ENCODE data around the gene GPX4. TPM values are rescaled to one million over a fixed set of nuclear protein-coding genes. Genes with fewer than 3 reads are reported as not detected.

The GPX4 gene
- total and polyA plus RNA-seq, 10 of the 15 experiments (the other 5 are each of a cell fraction or from before 2014, with no cell fraction given): 33.3 to 749 (median 297) TPM

DNA sequence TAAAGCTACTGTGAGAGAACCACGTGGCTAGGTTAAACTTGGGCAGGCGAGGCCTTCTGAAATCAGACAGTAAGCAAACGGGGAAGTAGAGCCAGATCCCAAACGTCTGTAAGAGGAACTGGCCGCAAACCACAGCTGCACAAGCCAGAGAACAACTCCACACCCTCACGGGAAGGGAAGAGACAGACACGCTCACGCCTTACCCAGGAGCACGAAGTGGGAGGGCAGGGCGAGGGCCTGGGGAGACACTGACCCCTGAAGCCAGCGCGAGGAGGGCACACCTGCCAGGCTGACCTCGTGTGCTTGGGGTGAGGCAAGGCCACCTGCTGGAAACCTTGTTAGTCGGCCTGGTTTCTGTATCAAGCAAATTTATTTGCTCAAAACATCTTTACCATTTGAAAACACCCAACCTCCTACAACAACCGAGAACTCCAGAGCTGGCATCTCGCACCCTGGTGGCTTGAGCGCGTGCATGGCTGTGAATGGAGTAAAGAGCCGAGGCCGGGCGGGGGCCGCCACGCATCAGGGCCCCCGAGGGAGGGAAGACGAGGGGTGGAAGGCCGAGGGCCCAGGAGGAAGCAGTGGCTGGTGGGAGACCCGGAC lies 15.9 kb upstream of the GPX4 start (continued):
- TF ChIP-seq SREBF2 (IDR thresholded peaks at IDR 0.05; ENCODE audit: low read length) (no peak), EED (IDR thresholded peaks at IDR 0.05; ENCODE audit: low read depth) (peak; percentile 72), KAT2A (conservative IDR thresholded peaks at IDR 0.05; ENCODE audit: control insufficient read depth, low read depth, low read length) (no peak), GABPA (IDR thresholded peaks at IDR 0.05; ENCODE audit: low read depth) (no peak), IKZF2 (IDR thresholded peaks at IDR 0.05) (peak; percentile 60 to 65; a peak in 2 of 4 replicates), RELA (IDR thresholded peaks at IDR 0.05; ENCODE audit: borderline replicate concordance, partially characterized antibody) (peak; percentile 24), ZNF24 (IDR thresholded peaks at IDR 0.05) (no peak), BRCA1 (IDR thresholded peaks at IDR 0.05; ENCODE audit: low read depth, low read length) (no peak), POLR2AphosphoS5 (IDR thresholded peaks at IDR 0.05; ENCODE audit: low read length) (peak; percentile 66), FOXK2 (IDR thresholded peaks at IDR 0.05) (no peak), SIN3A (IDR thresholded peaks at IDR 0.05; ENCODE audit: low read depth, low read length) (no peak), SMAD5 (IDR thresholded peaks at IDR 0.05; ENCODE audit: low read depth) (0 out of 2 replicates have a peak, but pooled peaks have one; percentile 30), TCF12 (IDR thresholded peaks at IDR 0.05; ENCODE audit: low read depth, low read length) (0 out of 2 replicates have a peak, but pooled peaks have one; percentile 10), KDM1A (IDR thresholded peaks at IDR 0.05; ENCODE audit: borderline replicate concordance) (no peak), MEF2A (IDR thresholded peaks at IDR 0.05; ENCODE audit: insufficient read depth, low read depth, low read length) (no peak), WRNIP1 (IDR thresholded peaks at IDR 0.05; ENCODE audit: borderline replicate concordance, low read depth, low read length) (no peak), LARP7 (IDR thresholded peaks at IDR 0.05) (no peak)
- TF ChIP-seq, protein P1, sequence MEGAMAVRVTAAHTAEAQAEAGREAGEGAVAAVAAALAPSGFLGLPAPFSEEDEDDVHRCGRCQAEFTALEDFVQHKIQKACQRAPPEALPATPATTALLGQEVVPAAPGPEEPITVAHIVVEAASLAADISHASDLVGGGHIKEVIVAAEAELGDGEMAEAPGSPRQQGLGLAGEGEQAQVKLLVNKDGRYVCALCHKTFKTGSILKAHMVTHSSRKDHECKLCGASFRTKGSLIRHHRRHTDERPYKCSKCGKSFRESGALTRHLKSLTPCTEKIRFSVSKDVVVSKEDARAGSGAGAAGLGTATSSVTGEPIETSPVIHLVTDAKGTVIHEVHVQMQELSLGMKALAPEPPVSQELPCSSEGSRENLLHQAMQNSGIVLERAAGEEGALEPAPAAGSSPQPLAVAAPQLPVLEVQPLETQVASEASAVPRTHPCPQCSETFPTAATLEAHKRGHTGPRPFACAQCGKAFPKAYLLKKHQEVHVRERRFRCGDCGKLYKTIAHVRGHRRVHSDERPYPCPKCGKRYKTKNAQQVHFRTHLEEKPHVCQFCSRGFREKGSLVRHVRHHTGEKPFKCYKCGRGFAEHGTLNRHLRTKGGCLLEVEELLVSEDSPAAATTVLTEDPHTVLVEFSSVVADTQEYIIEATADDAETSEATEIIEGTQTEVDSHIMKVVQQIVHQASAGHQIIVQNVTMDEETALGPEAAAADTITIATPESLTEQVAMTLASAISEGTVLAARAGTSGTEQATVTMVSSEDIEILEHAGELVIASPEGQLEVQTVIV (IDR thresholded peaks at IDR 0.05; ENCODE audit: borderline replicate concordance, partially characterized antibody): no peak
- TF ChIP-seq, protein P2, sequence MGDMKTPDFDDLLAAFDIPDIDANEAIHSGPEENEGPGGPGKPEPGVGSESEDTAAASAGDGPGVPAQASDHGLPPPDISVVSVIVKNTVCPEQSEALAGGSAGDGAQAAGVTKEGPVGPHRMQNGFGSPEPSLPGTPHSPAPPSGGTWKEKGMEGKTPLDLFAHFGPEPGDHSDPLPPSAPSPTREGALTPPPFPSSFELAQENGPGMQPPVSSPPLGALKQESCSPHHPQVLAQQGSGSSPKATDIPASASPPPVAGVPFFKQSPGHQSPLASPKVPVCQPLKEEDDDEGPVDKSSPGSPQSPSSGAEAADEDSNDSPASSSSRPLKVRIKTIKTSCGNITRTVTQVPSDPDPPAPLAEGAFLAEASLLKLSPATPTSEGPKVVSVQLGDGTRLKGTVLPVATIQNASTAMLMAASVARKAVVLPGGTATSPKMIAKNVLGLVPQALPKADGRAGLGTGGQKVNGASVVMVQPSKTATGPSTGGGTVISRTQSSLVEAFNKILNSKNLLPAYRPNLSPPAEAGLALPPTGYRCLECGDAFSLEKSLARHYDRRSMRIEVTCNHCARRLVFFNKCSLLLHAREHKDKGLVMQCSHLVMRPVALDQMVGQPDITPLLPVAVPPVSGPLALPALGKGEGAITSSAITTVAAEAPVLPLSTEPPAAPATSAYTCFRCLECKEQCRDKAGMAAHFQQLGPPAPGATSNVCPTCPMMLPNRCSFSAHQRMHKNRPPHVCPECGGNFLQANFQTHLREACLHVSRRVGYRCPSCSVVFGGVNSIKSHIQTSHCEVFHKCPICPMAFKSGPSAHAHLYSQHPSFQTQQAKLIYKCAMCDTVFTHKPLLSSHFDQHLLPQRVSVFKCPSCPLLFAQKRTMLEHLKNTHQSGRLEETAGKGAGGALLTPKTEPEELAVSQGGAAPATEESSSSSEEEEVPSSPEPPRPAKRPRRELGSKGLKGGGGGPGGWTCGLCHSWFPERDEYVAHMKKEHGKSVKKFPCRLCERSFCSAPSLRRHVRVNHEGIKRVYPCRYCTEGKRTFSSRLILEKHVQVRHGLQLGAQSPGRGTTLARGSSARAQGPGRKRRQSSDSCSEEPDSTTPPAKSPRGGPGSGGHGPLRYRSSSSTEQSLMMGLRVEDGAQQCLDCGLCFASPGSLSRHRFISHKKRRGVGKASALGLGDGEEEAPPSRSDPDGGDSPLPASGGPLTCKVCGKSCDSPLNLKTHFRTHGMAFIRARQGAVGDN (IDR thresholded peaks at IDR 0.05): peak; percentile 91
- TF ChIP-seq, protein P3, sequence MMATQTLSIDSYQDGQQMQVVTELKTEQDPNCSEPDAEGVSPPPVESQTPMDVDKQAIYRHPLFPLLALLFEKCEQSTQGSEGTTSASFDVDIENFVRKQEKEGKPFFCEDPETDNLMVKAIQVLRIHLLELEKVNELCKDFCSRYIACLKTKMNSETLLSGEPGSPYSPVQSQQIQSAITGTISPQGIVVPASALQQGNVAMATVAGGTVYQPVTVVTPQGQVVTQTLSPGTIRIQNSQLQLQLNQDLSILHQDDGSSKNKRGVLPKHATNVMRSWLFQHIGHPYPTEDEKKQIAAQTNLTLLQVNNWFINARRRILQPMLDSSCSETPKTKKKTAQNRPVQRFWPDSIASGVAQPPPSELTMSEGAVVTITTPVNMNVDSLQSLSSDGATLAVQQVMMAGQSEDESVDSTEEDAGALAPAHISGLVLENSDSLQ (IDR thresholded peaks at IDR 0.05): no peak
